Endothelial cell of umbilical vein (primary cell): ENCODE results near the gene KIAA0753. TPM values are rescaled to one million over a fixed set of nuclear protein-coding genes. Genes with fewer than 3 reads are reported as not detected.

Experiments used
- BruUV-seq: library from RNA; stranded (reverse); fragments of 400-500 nt; replicated peaks from 2 replicates; lab custom pipeline; 2021; lab: Mats Ljungman, UMichigan
- CTCF ChIA-PET: fragments of 300-600, 350-600 bp; sonication (Branson Sonifier 250); formaldehyde crosslinking; loops from one replicate; lab custom pipeline; 2021; ENCODE audit warnings: antibody characterized with exemption, inconsistent platforms; lab: Charles Lee
- POLR2A ChIA-PET: fragments of 300-600, 350-600 bp; sonication (Branson Sonifier 250); formaldehyde crosslinking; loops from one replicate; lab custom pipeline; 2021; ENCODE audit warnings: antibody characterized with exemption, inconsistent platforms; lab: Charles Lee
- DNase-seq: peaks from one replicate; pipeline ENCODE4 v3.0.0-alpha.2; 2011; ENCODE audit warnings: low read depth, low spot score
- FAIRE-seq: peaks from 2 replicates; lab custom pipeline; 2011; peaks lifted over from hg19 to GRCh38; lab: Jason Lieb, UNC
- H2AFZ ChIP-seq: 2 replicates; pipeline ENCODE4 v1.6.0; 2012; ENCODE audit warnings: low read depth, low read length, control low read depth, inconsistent platforms
- H3K27ac ChIP-seq: 2 replicates; pipeline ENCODE4 v1.5.1; 2011; ENCODE audit warnings: low read depth, mild to moderate bottlenecking, control low read depth, low read length, moderate library complexity; ENCODE audit not compliant: insufficient read depth
- H3K27me3 ChIP-seq, 2 experiments: 2 replicates each; pipeline versions ENCODE4 v1.6.0 to v1.6.1; 2011; ENCODE audit warnings: low read length in 2 of 2, mixed read lengths in 1 of 2; ENCODE audit not compliant: control insufficient read depth in 2 of 2, insufficient read depth in 2 of 2
- H3K36me3 ChIP-seq, 2 experiments: 2 replicates in 1 of 2; 3 replicates in 1 of 2; pipeline ENCODE4 v1.5.1; 2011; ENCODE audit warnings: low read length in 2 of 2, mild to moderate bottlenecking in 1 of 2, moderate library complexity in 1 of 2; ENCODE audit not compliant: control insufficient read depth in 2 of 2, insufficient read depth in 2 of 2; ENCODE audit errors: extremely low read depth in 1 of 2
- H3K4me1 ChIP-seq: 3 replicates; pipeline ENCODE4 v1.5.1; 2011; ENCODE audit warnings: mild to moderate bottlenecking, low read length; ENCODE audit not compliant: control insufficient read depth, insufficient read depth; ENCODE audit errors: extremely low read depth
- H3K4me2 ChIP-seq: 2 replicates; pipeline ENCODE4 v1.6.1; 2011; ENCODE audit warnings: low read length, control low read depth, mixed read lengths; ENCODE audit not compliant: insufficient read depth
- H3K4me3 ChIP-seq, 3 experiments: fragments of 200-600 bp in 1 of 3; sonication (generic), shearing (Covaris generic) in 1 of 3; replicated peaks in 1 of 3; 2 replicates each; pipeline ENCODE4 v1.5.1; 2011 to 2016; ENCODE audit warnings: control low read depth in 3 of 3, low read length in 3 of 3, mild to moderate bottlenecking in 2 of 3, inconsistent platforms in 1 of 3, low read depth in 1 of 3, moderate library complexity in 1 of 3; ENCODE audit not compliant: insufficient read depth in 1 of 3
- H3K79me2 ChIP-seq: 2 replicates; pipeline ENCODE4 v1.6.0; 2012; ENCODE audit warnings: low read length, inconsistent platforms; ENCODE audit not compliant: control insufficient read depth, insufficient read depth
- H3K9ac ChIP-seq: replicated peaks from 2 replicates; pipeline ENCODE3; 2011; ENCODE audit warnings: low read length, control low read depth; ENCODE audit not compliant: insufficient read depth; ENCODE audit errors: extremely low read depth
- H3K9me1 ChIP-seq: replicated peaks from 3 replicates; pipeline ENCODE4 v1.6.0; 2011; ENCODE audit warnings: mild to moderate bottlenecking, low read length; ENCODE audit not compliant: control insufficient read depth, insufficient read depth; ENCODE audit errors: extremely low read depth
- H3K9me3 ChIP-seq: replicated peaks from 2 replicates; pipeline ENCODE4 v1.5.1; 2012; ENCODE audit warnings: low read length, inconsistent platforms; ENCODE audit not compliant: control insufficient read depth, insufficient read depth
- H4K20me1 ChIP-seq: replicated peaks from 2 replicates; pipeline ENCODE3; 2011; ENCODE audit warnings: mild to moderate bottlenecking, low read length; ENCODE audit not compliant: control insufficient read depth, insufficient read depth; ENCODE audit errors: extremely low read depth
- CTCF ChIP-seq, 2 donors: IDR thresholded peaks; 1 replicate in 1 of 2; 2 replicates in 1 of 2; pipeline ENCODE4 v1.5.1; 2011; ENCODE audit warnings: low read length in 2 of 2, mild to moderate bottlenecking in 2 of 2, moderate library complexity in 2 of 2, control low read depth in 1 of 2, inconsistent platforms in 1 of 2, low read depth in 1 of 2; ENCODE audit not compliant: insufficient read depth in 1 of 2; ENCODE audit errors: extremely low read depth in 1 of 2
- EZH2 ChIP-seq: IDR thresholded peaks from 2 replicates; pipeline ENCODE4 v1.6.1; 2012; ENCODE audit warnings: borderline replicate concordance, low read depth, mild to moderate bottlenecking, moderate library complexity, low read length, inconsistent platforms; ENCODE audit not compliant: severe bottlenecking
- FOS ChIP-seq: IDR thresholded peaks from 2 replicates; pipeline ENCODE4 v1.6.1; 2011; ENCODE audit warnings: mild to moderate bottlenecking, low read length, moderate library complexity, borderline replicate concordance; ENCODE audit not compliant: insufficient read depth
- GATA2 ChIP-seq: IDR thresholded peaks from 2 replicates; pipeline ENCODE4 v1.7.0; 2011; ENCODE audit warnings: low read depth, mild to moderate bottlenecking, moderate library complexity, mixed read lengths, low read length; ENCODE audit not compliant: insufficient read length, insufficient read depth
- JUN ChIP-seq: IDR thresholded peaks from 2 replicates; pipeline ENCODE4 v1.6.1; 2011; ENCODE audit warnings: borderline replicate concordance, low read depth; ENCODE audit not compliant: insufficient read length, insufficient read depth
- MAX ChIP-seq: IDR thresholded peaks from 2 replicates; pipeline ENCODE4 v1.6.1; 2011; ENCODE audit not compliant: insufficient read depth, insufficient read length
- MYC ChIP-seq: IDR thresholded peaks from one replicate; pipeline ENCODE4 v1.6.1; 2011; ENCODE audit warnings: mild to moderate bottlenecking, low read depth, low read length
- POLR2A ChIP-seq: IDR thresholded peaks from 2 replicates; pipeline ENCODE4 v1.6.1; 2012; ENCODE audit warnings: low read depth, mild to moderate bottlenecking, control low read depth, low read length
- POLR2AphosphoS5 ChIP-seq: IDR thresholded peaks from 2 replicates; pipeline ENCODE4 v1.6.1; 2012; ENCODE audit warnings: low read depth, mild to moderate bottlenecking, control low read depth, low read length, moderate library complexity; ENCODE audit not compliant: insufficient read depth
- dilution Hi-C: fragments of 300-500 bp; cut with MboI; formaldehyde crosslinking; loops from one replicate; pipeline ENCODE4 v1.15.0; 2019; ENCODE audit warnings: low sequenced_read_pairs; ENCODE audit not compliant: extremely low pct_ligation_motif_present
- intact Hi-C: fragments of 100-400 bp; cut with micrococcal nuclease; formaldehyde crosslinking; loops from one replicate; pipeline ENCODE4 v1.10.0; 2022
- polyA plus RNA-seq, 4 experiments: library from polyadenylated mRNA; depleted of rRNA in 3 of 4; stranded (reverse) in 3 of 4; unstranded in 1 of 4; fragments of >200 nt; gene quantifications; 2 replicates each; pipeline versions ENCODE4 v1.2.1 to v1.2.3, GENCODE V29; 2011 to 2012; ENCODE audit warnings: missing spikeins in 1 of 4
- total RNA-seq: library from RNA; stranded (reverse); gene quantifications from 2 replicates; pipeline ENCODE4 v1.2.3, GENCODE V29; 2021

The KIAA0753 gene
- total and polyA plus RNA-seq, 2 donors (not counting 3 experiments of a cell fraction or from before 2014, with no cell fraction given) = 5.3 to 23.9 TPM

GRCh38 chr17:6588165-6588564, 52.3 kb downstream of the KIAA0753 start:
- Histone ChIP-seq H3K27me3 (no peaks in the 10 kb centered on the region), H3K9me3 (no peaks in the 10 kb centered on the region), H4K20me1 (no peaks in the 10 kb centered on the region), H3K4me1 (no peaks in the 10 kb centered on the region), H3K9ac (no peak overlapping the region), H3K27ac (no peak overlapping the region), H3K4me2 (no peak overlapping the region), H3K79me2 (no peaks in the 10 kb centered on the region), H3K4me3 (no peak overlapping the region), H3K36me3 (peaks cover 19 to 35% of the 10 kb centered on the region in 2 experiments), H2AFZ (no peak overlapping the region), H3K9me1 (no peaks in the 10 kb centered on the region)
- intact Hi-C loops (no loop called here), dilution Hi-C loops (no loop called here)
- FAIRE-seq = no peak
- BruUV-seq = no TSS peak
- DNase-seq = no peak
- TF ChIP-seq JUN (no peak), POLR2AphosphoS5 (no peak), FOS (no peak), GATA2 (no peak), EZH2 (no peak), MYC (no peak), CTCF (IDR thresholded peaks at IDR 0.05; ENCODE audit: extremely low read depth in 1 of 2, insufficient read depth in 1 of 2, low read depth in 1 of 2, low read length in 2 of 2) (no peak), POLR2A (no peak), MAX (no peak)
- ChIA-PET POLR2A (no interaction called here), CTCF (interaction anchor here (1.4 to 1.9 kb wide), 2 partner anchors 10 to 115 kb away, joined by 3 to 10 read pairs; no protein-coding TSS in a partner anchor)
